ENCODE results near the gene MAP2K5.

Gene MAP2K5

GRCh38 chr15:67783303-67783702 is 240.8 kb downstream of the MAP2K5 start:
- ChIA-PET POLR2A (no interaction called here), CTCF (interaction anchor here (0.7 kb wide), 1 partner anchor 41 kb away, joined by 3 read pairs; no protein-coding TSS in a partner anchor)
- H3K4me3 ChIP-seq (ENCODE audit: low read depth, low read length) = no peak overlapping the region
- no peaks in the 10 kb centered on the region for H3K36me3 ChIP-seq (ENCODE audit: control insufficient read depth in 2 of 2, insufficient read depth in 1 of 2, low read length in 2 of 2)
- H3K27ac ChIP-seq (ENCODE audit: extremely low read depth, low read depth, low read length) = no peak overlapping the region
- H3K4me1 ChIP-seq (ENCODE audit: control insufficient read depth, insufficient read depth, low read length) = peaks cover 35% of the 10 kb centered on the region
- TF ChIP-seq OSR2 (tag by site-specific recombination; IDR thresholded peaks at IDR 0.05) = peak; percentile 36; the same call in 1 of the 2 replicates
- no peak for TF ChIP-seq ZNF362 (tag by site-specific recombination; IDR thresholded peaks at IDR 0.05)
- H3K9me3 ChIP-seq (ENCODE audit: control insufficient read depth, insufficient read depth, low read depth, low read length) = no peaks in the 10 kb centered on the region

GRCh38 chr15:67784090-67784781 is 241.7 kb downstream of the MAP2K5 start:
- Histone ChIP-seq H3K36me3 (ENCODE audit: control insufficient read depth in 2 of 2, insufficient read depth in 1 of 2, low read length in 2 of 2) (no peaks in the 10 kb centered on the region), H3K4me1 (ENCODE audit: control insufficient read depth, insufficient read depth, low read length) (peaks cover 26% of the 10 kb centered on the region), H3K4me3 (ENCODE audit: low read depth, low read length) (no peak overlapping the region), H3K27ac (ENCODE audit: extremely low read depth, low read depth, low read length) (no peak overlapping the region), H3K9me3 (ENCODE audit: control insufficient read depth, insufficient read depth, low read depth, low read length) (no peaks in the 10 kb centered on the region)
- POLR2A ChIA-PET = no interaction called here
- TF ChIP-seq ZNF292 (tag by site-specific recombination; IDR thresholded peaks at IDR 0.05; ENCODE audit: borderline replicate concordance, low read depth) = no peak
- no peak for TF ChIP-seq ZNF132 (tag by site-specific recombination; IDR thresholded peaks at IDR 0.05; ENCODE audit: borderline replicate concordance)
- TF ChIP-seq GLI2 (tag by site-specific recombination; IDR thresholded peaks at IDR 0.05; ENCODE audit: borderline replicate concordance, low read depth) = no peak
- no peak for TF ChIP-seq ZNF302 (tag by site-specific recombination; IDR thresholded peaks at IDR 0.05; ENCODE audit: low read depth)
- TF ChIP-seq GLI4 (tag by site-specific recombination; IDR thresholded peaks at IDR 0.05) = no peak
- TF ChIP-seq ZNF350 (tag by site-specific recombination; IDR thresholded peaks at IDR 0.05) = no peak
- TF ChIP-seq ZNF335 (tag by site-specific recombination; conservative IDR thresholded peaks at IDR 0.05) = peak; percentile 41
- TF ChIP-seq ZBTB6 (tag by site-specific recombination; IDR thresholded peaks at IDR 0.05) = no peak
- TF ChIP-seq ZNF768 (tag by site-specific recombination; IDR thresholded peaks at IDR 0.05) = peak; percentile 96
- no peak for TF ChIP-seq ZNF707 (tag by site-specific recombination; IDR thresholded peaks at IDR 0.05)
- TF ChIP-seq ZNF580 (tag by site-specific recombination; IDR thresholded peaks at IDR 0.05) = peak; percentile 11; the same call in 1 of the 2 replicates
- no peak for TF ChIP-seq ZBTB17 (tag by site-specific recombination; IDR thresholded peaks at IDR 0.05)
- TF ChIP-seq ZNF785 (tag by site-specific recombination; IDR thresholded peaks at IDR 0.05) = no peak
- TF ChIP-seq MYNN (tag by site-specific recombination; IDR thresholded peaks at IDR 0.05; ENCODE audit: borderline replicate concordance) = no peak
- no peak for TF ChIP-seq INSM2 (tag by site-specific recombination; IDR thresholded peaks at IDR 0.05)
- no peak for TF ChIP-seq ZNF214 (tag by site-specific recombination; IDR thresholded peaks at IDR 0.05; ENCODE audit: borderline replicate concordance)
- no peak for TF ChIP-seq ZNF121 (tag by site-specific recombination; IDR thresholded peaks at IDR 0.05)
- CTCF ChIA-PET = no interaction called here
